Ovary (tissue), 3 donors: ENCODE data around the gene DRC3.

Source experiments
- CTCF ChIP-seq, 3 donors: fragments of 450-650 bp in 2 of 3; fragments of 200-600 bp in 1 of 3; IDR thresholded peaks; one replicate each; pipeline versions ENCODE4 v1.5.1 to v1.8.0; 2016 to 2022; ENCODE audit warnings: antibody characterized with exemption in 3 of 3, mild to moderate bottlenecking in 1 of 3
- EP300 ChIP-seq: sonication (generic); formaldehyde crosslinking; IDR thresholded peaks from one replicate; pipeline ENCODE4 v1.6.1; 2017; ENCODE audit warnings: antibody characterized with exemption
- POLR2A ChIP-seq: fragments of 450-650 bp; IDR thresholded peaks from one replicate; pipeline ENCODE4 v1.6.1; 2017; ENCODE audit warnings: antibody characterized with exemption, mild to moderate bottlenecking, moderate library complexity
- donor health status: DM: no; HTN: no; CAD: no.

- TF ChIP-seq POLR2A: no peak
- no peak for TF ChIP-seq CTCF (IDR thresholded peaks at IDR 0.05)
- no peak for TF ChIP-seq EP300
Measured at GRCh38 chr17:18045691-18046350, 73.2 kb downstream of the DRC3 start.
